Gastroesophageal sphincter (tissue), 3 donors: ENCODE data around the gene DCLK2.

Source experiments
- CTCF ChIP-seq, 4 experiments: fragments of 200-600 bp in 2 of 4; fragments of 450-650 bp in 2 of 4; sonication (generic) in 1 of 4; IDR thresholded peaks; one replicate each; pipeline ENCODE4 v1.5.1; 2017 to 2019; ENCODE audit warnings: antibody characterized with exemption in 4 of 4, mild to moderate bottlenecking in 2 of 4, moderate library complexity in 2 of 4
- POLR2A ChIP-seq, 2 donors: fragments of 450-650 bp; IDR thresholded peaks; one replicate each; pipeline ENCODE4 v1.6.1; 2017; ENCODE audit warnings: antibody characterized with exemption in 2 of 2, mild to moderate bottlenecking in 2 of 2, moderate library complexity in 1 of 2

GRCh38 chr4:150119492-150119891 lies 41.2 kb downstream of the DCLK2 start:
- TF ChIP-seq CTCF (IDR thresholded peaks at IDR 0.05), result no peak
- no peak for TF ChIP-seq POLR2A (IDR thresholded peaks at IDR 0.05)
